GM12801 (cell line): ENCODE measurements around the gene SEPTIN1.

ENCODE experiments used
- TF ChIP-seq, protein P1 (sequence below): IDR thresholded peaks from one replicate; pipeline ENCODE4 v1.5.1; 2011; ENCODE audit warnings: control low read depth; ENCODE audit not compliant: insufficient read length; ENCODE audit errors: extremely low read depth

The SEPTIN1 gene

GRCh38 chr16:30397776-30398660 is 15.7 kb upstream of the SEPTIN1 start:
- TF ChIP-seq, protein P1, sequence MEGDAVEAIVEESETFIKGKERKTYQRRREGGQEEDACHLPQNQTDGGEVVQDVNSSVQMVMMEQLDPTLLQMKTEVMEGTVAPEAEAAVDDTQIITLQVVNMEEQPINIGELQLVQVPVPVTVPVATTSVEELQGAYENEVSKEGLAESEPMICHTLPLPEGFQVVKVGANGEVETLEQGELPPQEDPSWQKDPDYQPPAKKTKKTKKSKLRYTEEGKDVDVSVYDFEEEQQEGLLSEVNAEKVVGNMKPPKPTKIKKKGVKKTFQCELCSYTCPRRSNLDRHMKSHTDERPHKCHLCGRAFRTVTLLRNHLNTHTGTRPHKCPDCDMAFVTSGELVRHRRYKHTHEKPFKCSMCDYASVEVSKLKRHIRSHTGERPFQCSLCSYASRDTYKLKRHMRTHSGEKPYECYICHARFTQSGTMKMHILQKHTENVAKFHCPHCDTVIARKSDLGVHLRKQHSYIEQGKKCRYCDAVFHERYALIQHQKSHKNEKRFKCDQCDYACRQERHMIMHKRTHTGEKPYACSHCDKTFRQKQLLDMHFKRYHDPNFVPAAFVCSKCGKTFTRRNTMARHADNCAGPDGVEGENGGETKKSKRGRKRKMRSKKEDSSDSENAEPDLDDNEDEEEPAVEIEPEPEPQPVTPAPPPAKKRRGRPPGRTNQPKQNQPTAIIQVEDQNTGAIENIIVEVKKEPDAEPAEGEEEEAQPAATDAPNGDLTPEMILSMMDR: no peak

GRCh38 chr16:30397056-30397455 is 14.7 kb upstream of the SEPTIN1 start:
- TF ChIP-seq, protein P1: no peak

DNA sequence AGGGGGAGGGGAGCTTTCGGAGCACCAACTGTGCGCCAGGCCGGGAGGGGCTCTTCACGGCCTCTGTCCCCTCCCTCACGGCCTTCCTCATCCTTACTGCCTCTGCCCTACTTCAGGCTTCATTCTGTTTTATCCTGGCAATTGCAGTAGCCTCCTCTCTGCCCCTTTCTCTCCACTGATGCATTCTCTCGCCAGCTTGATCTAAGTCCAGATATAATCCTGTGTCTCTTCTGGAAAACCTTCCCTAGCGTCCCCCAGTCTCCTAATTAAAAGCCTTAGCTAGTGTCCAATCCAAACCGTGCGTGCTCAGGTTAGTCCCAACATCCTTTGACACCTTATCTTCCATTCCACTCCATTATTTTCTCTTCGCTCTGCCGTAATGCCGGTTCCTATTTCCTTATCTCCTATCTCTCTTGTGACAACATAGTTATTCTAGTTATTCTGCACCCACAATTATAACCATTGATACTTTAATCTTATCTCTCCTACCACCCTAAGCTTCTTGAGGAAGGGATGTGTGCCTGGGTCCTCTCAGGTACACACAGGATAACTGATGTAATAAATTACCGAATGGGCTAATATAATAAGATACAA is 13.7 kb upstream of the SEPTIN1 start:
- TF ChIP-seq, protein P1: no peak

GRCh38 chr16:30395155-30395991 is 13.0 kb upstream of the SEPTIN1 start, which contains the start of gene ZNF48:
TSS of gene ZNF48 (plus strand) at chr16:30395420. CDS start at chr16:30395795, 375 bp downstream.
- TF ChIP-seq, protein P1: no peak

- TF ChIP-seq, protein P1: no peak
These were observed 12.3 kb upstream of the SEPTIN1 start for GRCh38 chr16:30394592-30395154.

DNA sequence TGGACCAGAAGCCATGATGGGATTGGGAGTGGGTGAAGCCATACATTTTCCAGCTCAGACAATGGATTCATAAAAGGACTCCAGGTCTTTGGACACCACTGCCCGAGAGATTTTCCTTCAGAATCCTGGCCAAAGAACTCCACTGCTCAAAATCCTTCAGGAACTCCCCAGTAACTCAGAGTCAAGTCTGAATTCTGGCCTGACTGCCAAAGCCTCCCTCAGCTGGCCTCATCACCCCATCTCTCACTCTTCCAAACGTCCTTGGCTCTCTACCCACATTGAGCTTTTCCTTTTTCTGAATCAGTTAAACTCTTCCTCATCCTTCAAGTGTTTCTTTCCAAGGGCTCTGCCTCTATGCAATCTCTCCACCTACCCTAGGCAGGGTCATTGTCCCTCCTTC is 1.2 kb upstream of the SEPTIN1 start:
- TF ChIP-seq, protein P1: no peak
